DND-41 (cell line): Measurements from ENCODE around the gene ZNF217.

Source experiments
- EZH2 ChIP-seq: IDR thresholded peaks from 3 replicates; pipeline ENCODE4 v1.6.1; 2012; ENCODE audit warnings: borderline replicate concordance, low read depth, mild to moderate bottlenecking, moderate library complexity, low read length, inconsistent platforms; ENCODE audit not compliant: severe bottlenecking
- TF ChIP-seq, protein P1 (sequence below): IDR thresholded peaks from 2 replicates; pipeline ENCODE4 v1.5.1; 2012; ENCODE audit warnings: borderline replicate concordance, low read length, moderate library complexity, mild to moderate bottlenecking; ENCODE audit not compliant: poor library complexity, severe bottlenecking; ENCODE audit errors: extremely low read depth

- TF ChIP-seq, protein P1, sequence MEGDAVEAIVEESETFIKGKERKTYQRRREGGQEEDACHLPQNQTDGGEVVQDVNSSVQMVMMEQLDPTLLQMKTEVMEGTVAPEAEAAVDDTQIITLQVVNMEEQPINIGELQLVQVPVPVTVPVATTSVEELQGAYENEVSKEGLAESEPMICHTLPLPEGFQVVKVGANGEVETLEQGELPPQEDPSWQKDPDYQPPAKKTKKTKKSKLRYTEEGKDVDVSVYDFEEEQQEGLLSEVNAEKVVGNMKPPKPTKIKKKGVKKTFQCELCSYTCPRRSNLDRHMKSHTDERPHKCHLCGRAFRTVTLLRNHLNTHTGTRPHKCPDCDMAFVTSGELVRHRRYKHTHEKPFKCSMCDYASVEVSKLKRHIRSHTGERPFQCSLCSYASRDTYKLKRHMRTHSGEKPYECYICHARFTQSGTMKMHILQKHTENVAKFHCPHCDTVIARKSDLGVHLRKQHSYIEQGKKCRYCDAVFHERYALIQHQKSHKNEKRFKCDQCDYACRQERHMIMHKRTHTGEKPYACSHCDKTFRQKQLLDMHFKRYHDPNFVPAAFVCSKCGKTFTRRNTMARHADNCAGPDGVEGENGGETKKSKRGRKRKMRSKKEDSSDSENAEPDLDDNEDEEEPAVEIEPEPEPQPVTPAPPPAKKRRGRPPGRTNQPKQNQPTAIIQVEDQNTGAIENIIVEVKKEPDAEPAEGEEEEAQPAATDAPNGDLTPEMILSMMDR, result no peak
- TF ChIP-seq EZH2, result no peak
Observed at GRCh38 chr20:53608071-53608455, 14.4 kb upstream of the ZNF217 start.
